CD4-positive, alpha-beta T cell (primary cell): Measurements from ENCODE around the gene APBA2. TPM values are rescaled to one million over a fixed set of nuclear protein-coding genes. Genes with fewer than 3 reads are reported as not detected.

Experiments
- ATAC-seq: fragments of 200-7000 bp; cut with Tn5 transposase; one replicate; pipeline ENCODE4 v1.10.0; 2022; ENCODE audit warnings: mild to moderate bottlenecking; ENCODE audit not compliant: poor library complexity
- CTCF ChIA-PET: fragments of 350-600 bp; sonication (Branson Sonifier 250); formaldehyde crosslinking; loops from one replicate; lab custom pipeline; 2021; ENCODE audit warnings: antibody characterized with exemption, inconsistent platforms; lab: Charles Lee
- POLR2A ChIA-PET: fragments of 350-600 bp; sonication (Branson Sonifier 250); formaldehyde crosslinking; loops from one replicate; lab custom pipeline; 2021; ENCODE audit warnings: antibody characterized with exemption, inconsistent platforms; lab: Charles Lee
- DNase-seq, 14 experiments: peaks; one replicate each; pipeline ENCODE4 v3.0.0-alpha.2; 2013 to 2020; ENCODE audit warnings: mixed read lengths in 2 of 14
- H3K27ac ChIP-seq, 2 donors: one replicate each; pipeline versions ENCODE4 v1.5.1 to v1.7.0; 2013; ENCODE audit warnings: low read length in 2 of 2, low read depth in 1 of 2, mild to moderate bottlenecking in 1 of 2
- H3K27me3 ChIP-seq, 2 experiments: 1 replicate in 1 of 2; 2 replicates in 1 of 2; pipeline versions ENCODE4 v1.6.1 to v1.7.0; 2013; ENCODE audit warnings: low read length in 2 of 2, control low read depth in 1 of 2, mild to moderate bottlenecking in 1 of 2, moderate library complexity in 1 of 2; ENCODE audit not compliant: insufficient read depth in 2 of 2, control insufficient read depth in 1 of 2
- H3K36me3 ChIP-seq: one replicate; pipeline ENCODE4 v1.6.1; 2013; ENCODE audit warnings: low read length, control low read depth; ENCODE audit not compliant: insufficient read depth
- H3K4me1 ChIP-seq: one replicate; pipeline ENCODE4 v1.6.1; 2013; ENCODE audit warnings: low read length, control low read depth; ENCODE audit not compliant: insufficient read depth
- H3K4me3 ChIP-seq: one replicate; pipeline ENCODE4 v1.5.1; 2013; ENCODE audit warnings: mild to moderate bottlenecking, low read length, moderate library complexity
- H3K9me3 ChIP-seq, 2 experiments: 1 replicate in 1 of 2; 2 replicates in 1 of 2; pipeline versions ENCODE4 v1.6.1 to v1.7.0; 2013; ENCODE audit warnings: low read length in 2 of 2, mild to moderate bottlenecking in 2 of 2, control low read depth in 1 of 2, moderate library complexity in 1 of 2; ENCODE audit not compliant: control insufficient read depth in 1 of 2, insufficient read depth in 1 of 2
- H3K27ac Mint-ChIP-seq: one replicate; pipeline ENCODE4 v1.8.0; 2020; ENCODE audit warnings: mixed read lengths
- H3K27me3 Mint-ChIP-seq: one replicate; pipeline ENCODE4 v1.8.0; 2021; ENCODE audit warnings: mixed read lengths
- H3K36me3 Mint-ChIP-seq: one replicate; pipeline ENCODE4 v1.8.0; 2021; ENCODE audit warnings: low read depth, mixed read lengths
- H3K4me1 Mint-ChIP-seq: one replicate; pipeline ENCODE4 v1.8.0; 2021; ENCODE audit warnings: low read depth, mixed read lengths
- H3K4me3 Mint-ChIP-seq: one replicate; pipeline ENCODE4 v1.8.0; 2020; ENCODE audit warnings: mild to moderate bottlenecking, mixed read lengths
- H3K9me3 Mint-ChIP-seq: one replicate; pipeline ENCODE4 v1.8.0; 2020; ENCODE audit warnings: mixed read lengths
- CTCF ChIP-seq: fragments of 200-600 bp; IDR thresholded peaks from one replicate; pipeline ENCODE4 v1.8.0; 2022; ENCODE audit warnings: antibody characterized with exemption, mild to moderate bottlenecking
- intact Hi-C, 2 experiments: fragments of 100-400 bp; cut with DNase I in 1 of 2; cut with micrococcal nuclease in 1 of 2; formaldehyde crosslinking; loops; one replicate each; pipeline versions ENCODE4 v1.15.1 to v1.9.0; 2023 to 2025; cut with DNase I, micrococcal nuclease
- total RNA-seq, 174 experiments: library from RNA in 2 of 174; stranded (reverse) in 2 of 174; gene quantifications; one replicate each; pipeline ENCODE4 v1.2.3 and lab custom pipeline; 2021 to 2026

Gene APBA2
- total RNA-seq, 2 experiments from 2014 or later, result 123 to 126 TPM

GRCh38 chr15:29135702-29136646 is 250.2 kb downstream of the APBA2 start:
- Histone ChIP-seq H3K4me3 (no peak overlapping the region), H3K27me3 (peaks cover 5 to 13% of the 10 kb centered on the region in 2 experiments), H3K27ac (no peak overlapping the region), H3K9me3 (peaks cover 0 to 7% of the 10 kb centered on the region in 2 experiments), H3K4me1 (peaks cover 6% of the 10 kb centered on the region), H3K36me3 (no peaks in the 10 kb centered on the region)
- CTCF ChIA-PET, result no interaction called here
- H3K36me3 Mint-ChIP-seq, result no peaks in the 10 kb centered on the region
- intact Hi-C loops, result no loop called here
- no peak overlapping the region for H3K27ac Mint-ChIP-seq
- DNase-seq (peak in 1 of 14 experiments; percentile 24), ATAC-seq (no peak)
- no peak overlapping the region for H3K4me3 Mint-ChIP-seq
- POLR2A ChIA-PET, result no interaction called here
- no peak for TF ChIP-seq CTCF
- no peaks in the 10 kb centered on the region for H3K9me3 Mint-ChIP-seq
- peaks cover 12% of the 10 kb centered on the region for H3K4me1 Mint-ChIP-seq
- H3K27me3 Mint-ChIP-seq, result peaks cover 52% of the 10 kb centered on the region

DNA sequence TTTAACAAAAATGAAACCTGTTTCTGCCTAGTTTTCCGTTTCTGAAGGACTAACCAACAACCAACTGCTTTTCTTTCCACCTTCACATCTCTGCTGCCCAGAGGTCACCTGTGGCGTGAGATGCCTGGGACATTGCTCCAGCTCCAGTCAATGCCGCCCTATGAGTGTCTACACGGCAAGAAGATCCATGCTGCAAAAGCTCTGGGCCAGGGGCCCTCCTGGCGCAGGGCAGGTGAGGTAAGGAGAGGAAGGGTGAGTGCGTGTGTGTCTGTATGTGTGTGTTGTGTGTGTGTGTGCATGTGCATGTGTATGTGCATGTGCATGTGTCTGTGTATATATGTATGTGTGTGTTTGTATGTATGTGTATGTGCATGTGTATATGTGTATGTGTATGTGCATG is 252.5 kb downstream of the APBA2 start:
- Histone ChIP-seq H3K4me3 (no peak overlapping the region), H3K36me3 (no peaks in the 10 kb centered on the region), H3K9me3 (peaks cover 0 to 7% of the 10 kb centered on the region in 2 experiments), H3K27ac (no peak overlapping the region), H3K27me3 (peaks cover 18 to 21% of the 10 kb centered on the region in 2 experiments), H3K4me1 (peaks cover 6% of the 10 kb centered on the region)
- Mint-ChIP-seq H3K9me3 (no peaks in the 10 kb centered on the region), H3K4me1 (peaks cover 12% of the 10 kb centered on the region), H3K4me3 (no peak overlapping the region), H3K36me3 (no peaks in the 10 kb centered on the region), H3K27me3 (peaks cover 72% of the 10 kb centered on the region), H3K27ac (no peak overlapping the region)
- no peak for DNase-seq
- TF ChIP-seq CTCF, result no peak
- CTCF ChIA-PET, result no interaction called here
- ATAC-seq, result no peak
- POLR2A ChIA-PET, result no interaction called here
- intact Hi-C loops, result no loop called here

GRCh38 chr15:29139072-29139471 is 253.3 kb downstream of the APBA2 start:
- intact Hi-C loops, result no loop called here
- DNase-seq (no peak), ATAC-seq (no peak)
- no peaks in the 10 kb centered on the region for H3K36me3 ChIP-seq
- Mint-ChIP-seq H3K27ac (no peak overlapping the region), H3K27me3 (peaks cover 72% of the 10 kb centered on the region), H3K4me1 (peaks cover 12% of the 10 kb centered on the region), H3K9me3 (no peaks in the 10 kb centered on the region), H3K36me3 (no peaks in the 10 kb centered on the region), H3K4me3 (no peak overlapping the region)
- no peak for TF ChIP-seq CTCF
- peaks cover 6% of the 10 kb centered on the region for H3K4me1 ChIP-seq
- POLR2A ChIA-PET, result no interaction called here
- H3K27ac ChIP-seq, result no peak overlapping the region
- H3K9me3 ChIP-seq, result peaks cover 0 to 7% of the 10 kb centered on the region in 2 experiments
- peaks cover 18 to 21% of the 10 kb centered on the region in 2 experiments for H3K27me3 ChIP-seq
- CTCF ChIA-PET, result no interaction called here
- no peak overlapping the region for H3K4me3 ChIP-seq
